ENCODE results near the gene POLR2J3. TPM values are rescaled to one million over a fixed set of nuclear protein-coding genes. Genes with fewer than 3 reads are reported as not detected.
"Not testable (repeated sequence)": the region's sequence is repeated elsewhere in the genome, so short reads cannot be mapped to it uniquely, and the experiment has no call there.

Gene POLR2J3
- polyA plus RNA-seq (ENCODE audit: insufficient read length in 3 of 3), result 10 to 100 TPM; 63.2 to 98.1 (median 98.0) TPM

- peak in 2 of 3 donors; percentile 38 to 67 for DNase-seq (ENCODE audit: low read depth in 3 of 3, low spot score in 2 of 3)
These were observed at the start of gene POLR2J3 for GRCh38 chr7:102572261-102573239. Gene POLR2J3 (minus strand): TSS chr7:102572583. CDS start chr7:102572521, 62 bp downstream.

- not testable (repeated sequence) for DNase-seq (ENCODE audit: low read depth in 3 of 3, low spot score in 2 of 3)
These were observed 45.7 kb upstream of the POLR2J3 start for GRCh38 chr7:102618122-102618521.

GRCh38 chr7:102616507-102617125 lies 44.2 kb upstream of the POLR2J3 start, which contains the start of gene RASA4:
Gene RASA4 (minus strand): TSS chr7:102616756. CDS start chr7:102616689, 67 bp downstream.
- not testable (repeated sequence) for DNase-seq (ENCODE audit: low read depth in 3 of 3, low spot score in 2 of 3)

- DNase-seq (ENCODE audit: low read depth in 3 of 3, low spot score in 2 of 3), result not testable (repeated sequence)
These were observed 43.5 kb upstream of the POLR2J3 start for GRCh38 chr7:102615930-102616329.

DNA sequence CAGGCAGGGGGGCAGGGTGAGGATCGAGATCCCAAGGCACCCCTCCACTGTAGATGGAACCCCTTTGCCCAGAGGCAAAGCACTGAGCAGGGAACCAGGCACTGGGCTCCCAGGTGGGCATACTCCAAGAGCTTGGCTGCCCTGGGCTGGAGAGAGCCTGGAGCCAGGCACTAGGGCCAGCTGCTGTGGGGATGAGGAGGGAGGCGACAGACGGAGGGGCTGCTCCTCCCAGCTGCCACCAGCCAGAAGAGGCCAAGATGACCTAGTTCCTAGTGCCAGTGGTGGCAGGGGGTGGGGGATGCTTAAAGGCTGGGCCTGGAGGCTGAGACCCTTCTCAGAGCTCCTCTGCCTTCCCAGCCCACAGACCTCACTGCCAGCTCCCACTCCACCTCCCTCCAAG lies 42.5 kb upstream of the POLR2J3 start:
- not testable (repeated sequence) for DNase-seq (ENCODE audit: low read depth in 3 of 3, low spot score in 2 of 3)

GRCh38 chr7:102614346-102614697 lies 41.9 kb upstream of the POLR2J3 start:
- not testable (repeated sequence) for DNase-seq (ENCODE audit: low read depth in 3 of 3, low spot score in 2 of 3)

DNA sequence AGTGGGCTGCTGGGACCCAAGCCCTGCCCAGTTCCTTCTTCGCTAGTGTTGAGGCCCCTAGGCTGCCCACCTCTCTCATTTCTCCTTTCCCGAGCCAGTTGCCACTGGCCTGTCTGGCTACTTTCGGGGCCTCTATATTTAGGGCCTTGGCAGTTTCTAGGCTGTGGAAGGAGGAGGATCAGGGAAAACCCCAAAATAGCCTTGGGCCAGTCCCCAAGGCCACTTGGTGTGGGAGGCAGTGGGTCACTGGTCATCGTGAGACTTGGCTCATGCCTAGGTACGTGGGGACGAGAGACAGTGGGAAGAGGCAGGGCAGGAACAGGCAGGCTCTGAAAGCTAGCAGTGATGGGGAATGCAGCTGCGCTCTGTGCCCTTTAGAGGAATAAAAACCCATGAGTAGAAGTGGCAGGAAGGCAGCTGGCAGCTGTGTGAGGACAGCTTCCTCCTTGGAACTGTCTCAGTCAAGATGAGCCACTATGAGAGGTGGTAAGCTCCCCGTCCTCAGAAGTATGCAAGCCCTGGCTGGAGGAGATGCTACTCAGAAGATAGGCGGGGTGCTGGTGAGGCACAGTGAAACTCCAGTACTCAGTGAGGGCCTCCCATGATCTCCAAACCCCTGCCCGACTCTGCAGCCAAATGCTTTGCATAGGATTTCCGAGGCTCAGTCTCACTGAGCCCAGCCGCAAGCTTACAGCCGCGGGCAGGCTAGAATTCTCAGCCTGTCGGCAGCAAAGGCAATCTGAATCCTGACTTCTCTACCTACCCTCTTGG lies 41.4 kb upstream of the POLR2J3 start:
- DNase-seq (ENCODE audit: low read depth in 3 of 3, low spot score in 2 of 3), result not testable (repeated sequence)

DNA sequence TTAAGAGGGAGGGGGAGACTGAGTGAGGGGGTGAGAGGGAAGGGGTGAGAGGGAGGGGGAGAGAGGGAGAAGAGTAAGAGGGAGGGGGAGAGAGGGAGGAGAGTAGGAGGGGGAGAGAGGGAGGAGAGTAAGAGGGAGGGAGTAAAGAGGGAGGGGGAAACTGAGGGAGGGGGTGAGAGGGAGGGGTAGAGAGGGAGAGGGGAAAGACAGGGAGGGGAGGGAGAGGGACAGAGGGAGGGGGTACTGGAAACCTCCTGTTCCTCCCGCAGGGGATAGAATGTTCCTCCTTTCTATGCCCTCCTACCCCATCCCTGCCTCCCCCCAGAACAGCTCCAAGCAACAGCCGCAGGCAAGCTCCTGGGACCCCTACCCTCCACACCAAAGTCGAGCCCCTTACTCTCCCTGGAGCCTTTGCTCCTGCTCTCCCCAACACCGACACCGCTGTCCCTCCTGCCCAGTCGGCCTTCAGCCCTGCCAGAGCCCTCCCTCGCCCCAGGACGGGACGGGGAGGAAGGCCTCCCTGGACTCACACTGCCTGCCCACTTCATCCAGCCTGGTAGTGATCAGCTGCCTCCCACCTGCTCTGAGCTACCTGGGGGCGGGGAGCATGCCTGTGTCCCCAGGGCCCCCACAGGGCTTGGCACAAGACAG lies 39.4 kb upstream of the POLR2J3 start:
- not testable (repeated sequence) for DNase-seq (ENCODE audit: low read depth in 3 of 3, low spot score in 2 of 3)

DNA sequence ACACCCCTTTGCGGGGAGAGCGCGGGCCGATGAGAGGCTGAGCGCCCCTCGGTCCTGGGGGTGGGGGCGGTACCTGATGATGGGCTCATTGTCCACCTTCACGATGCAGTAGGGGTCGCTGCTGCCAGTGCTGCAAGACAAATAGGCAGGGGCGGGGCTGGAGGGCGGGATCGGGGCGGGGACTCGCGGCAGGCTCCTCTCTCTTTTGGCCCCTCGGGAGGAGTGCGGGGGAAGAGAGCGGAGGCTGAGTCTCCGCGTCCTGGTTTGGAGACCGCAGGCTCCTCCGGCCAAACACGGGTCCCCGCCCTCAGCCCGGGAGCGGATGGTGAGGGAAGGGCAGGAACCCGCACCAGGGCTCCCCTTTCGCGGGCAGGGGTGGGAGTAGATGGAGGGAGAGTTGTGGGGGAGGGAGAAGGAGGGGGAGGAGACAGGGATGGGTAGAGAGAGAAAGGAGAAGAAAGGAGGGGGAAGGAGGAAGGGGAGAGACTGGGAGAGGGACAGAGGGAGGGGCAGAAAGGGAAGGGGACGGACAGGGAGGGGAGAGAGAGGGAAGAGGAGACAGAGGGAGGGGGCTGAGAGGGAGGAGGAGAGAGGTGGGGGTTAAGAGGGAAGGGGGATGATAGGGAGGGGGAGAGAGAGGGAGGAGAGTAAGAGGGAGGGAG lies 38.8 kb upstream of the POLR2J3 start:
- not testable (repeated sequence) for DNase-seq (ENCODE audit: low read depth in 3 of 3, low spot score in 2 of 3)

DNA sequence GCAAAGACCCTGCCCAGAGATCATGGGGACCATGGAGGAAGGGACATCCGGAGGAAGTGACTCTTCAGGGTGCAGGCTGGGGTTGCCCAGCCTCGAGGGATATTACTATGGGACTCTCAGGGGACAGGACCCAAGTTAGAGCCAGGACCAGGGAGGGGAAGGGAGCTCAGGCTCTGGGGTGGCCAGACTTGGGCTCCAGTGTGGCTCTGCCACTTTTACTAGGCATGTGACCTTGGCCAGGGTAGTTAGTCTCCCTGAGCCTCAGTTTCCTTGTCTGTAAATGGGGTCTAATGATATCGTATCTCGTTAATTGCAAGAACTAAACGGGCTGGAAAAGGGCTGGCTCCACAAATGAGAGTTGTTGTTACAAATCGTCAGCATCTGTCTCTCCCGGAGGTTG lies 38.1 kb upstream of the POLR2J3 start:
- not testable (repeated sequence) for DNase-seq (ENCODE audit: low read depth in 3 of 3, low spot score in 2 of 3)

DNA sequence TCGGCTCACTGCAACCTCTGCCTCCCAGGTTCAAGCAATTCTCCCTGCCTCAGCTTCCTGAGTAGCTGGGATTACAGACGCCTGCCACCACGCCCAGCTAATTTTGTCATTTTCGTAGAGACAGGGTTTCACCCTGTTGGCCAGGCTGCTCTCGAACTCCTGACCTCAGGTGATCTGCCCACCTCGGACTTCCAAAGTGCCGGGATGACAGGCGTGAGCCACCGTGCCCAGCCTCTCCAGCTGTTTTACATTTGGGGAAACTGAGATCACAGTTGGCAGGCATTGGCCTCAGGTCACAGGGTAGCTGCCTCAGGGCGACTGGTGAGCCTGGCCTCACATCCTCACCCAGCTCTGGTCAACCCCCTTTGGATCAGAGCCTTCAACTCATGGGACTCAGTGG lies 37.4 kb upstream of the POLR2J3 start:
- DNase-seq (ENCODE audit: low read depth in 3 of 3, low spot score in 2 of 3), result not testable (repeated sequence)

DNA sequence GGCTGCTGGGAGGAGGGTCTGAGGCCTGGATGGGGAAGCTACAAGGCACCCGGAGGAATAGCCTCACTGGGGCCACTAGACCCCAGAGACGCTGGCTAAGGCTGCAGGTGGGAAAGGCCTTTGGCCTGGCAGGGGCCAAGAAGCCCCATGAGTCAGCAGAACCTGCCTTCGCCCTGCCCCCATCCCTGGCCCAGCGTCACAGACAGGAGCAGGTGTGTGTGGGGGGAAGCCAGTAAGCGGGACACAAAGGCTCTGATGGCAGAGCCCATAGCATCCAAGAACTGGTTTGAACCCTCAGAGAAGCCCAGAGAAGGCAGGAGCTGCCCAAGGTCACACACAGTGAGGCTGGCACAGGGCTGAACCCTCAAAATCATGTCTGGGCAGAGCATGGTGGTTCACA lies 34.5 kb upstream of the POLR2J3 start:
- not testable (repeated sequence) for DNase-seq (ENCODE audit: low read depth in 3 of 3, low spot score in 2 of 3)

DNA sequence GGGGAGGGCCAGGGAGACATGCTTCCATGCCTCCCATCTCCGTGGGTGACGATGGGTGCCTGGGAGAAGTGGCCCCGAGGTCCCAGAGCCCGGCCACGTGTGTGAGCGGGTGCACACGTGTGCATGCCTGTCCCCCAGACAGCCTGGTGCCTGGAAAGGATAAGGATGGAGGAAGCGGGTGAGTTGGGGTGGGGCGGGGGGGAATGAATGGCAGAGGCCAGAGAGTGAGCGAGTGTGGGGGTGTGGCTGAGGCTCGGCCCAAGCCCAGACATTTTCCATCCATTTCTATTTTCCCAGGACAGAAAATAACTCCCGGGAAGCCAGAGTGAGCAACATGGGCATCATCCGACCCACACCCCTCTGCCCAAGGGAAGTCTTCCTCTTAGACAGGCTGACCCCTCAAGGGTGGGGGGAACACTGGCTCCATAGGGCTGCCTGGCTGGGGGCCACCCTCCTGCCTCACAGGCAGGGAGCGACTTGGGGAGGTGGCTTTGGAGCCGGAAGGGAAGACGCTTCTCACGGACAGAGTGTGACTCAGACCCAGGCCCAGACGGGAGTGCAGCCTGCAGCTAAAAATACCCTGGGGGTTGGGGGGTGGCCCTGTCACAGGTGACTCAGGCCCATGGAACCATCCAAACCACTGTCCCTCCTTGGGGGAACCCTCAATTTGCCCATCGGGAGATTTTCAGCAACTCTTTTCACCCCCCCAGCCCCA lies 32.2 kb upstream of the POLR2J3 start:
- DNase-seq (ENCODE audit: low read depth in 3 of 3, low spot score in 2 of 3), result not testable (repeated sequence)

- DNase-seq (ENCODE audit: low read depth in 3 of 3, low spot score in 2 of 3), result not testable (repeated sequence)
These were observed 29.9 kb upstream of the POLR2J3 start for GRCh38 chr7:102602317-102602716.

DNA sequence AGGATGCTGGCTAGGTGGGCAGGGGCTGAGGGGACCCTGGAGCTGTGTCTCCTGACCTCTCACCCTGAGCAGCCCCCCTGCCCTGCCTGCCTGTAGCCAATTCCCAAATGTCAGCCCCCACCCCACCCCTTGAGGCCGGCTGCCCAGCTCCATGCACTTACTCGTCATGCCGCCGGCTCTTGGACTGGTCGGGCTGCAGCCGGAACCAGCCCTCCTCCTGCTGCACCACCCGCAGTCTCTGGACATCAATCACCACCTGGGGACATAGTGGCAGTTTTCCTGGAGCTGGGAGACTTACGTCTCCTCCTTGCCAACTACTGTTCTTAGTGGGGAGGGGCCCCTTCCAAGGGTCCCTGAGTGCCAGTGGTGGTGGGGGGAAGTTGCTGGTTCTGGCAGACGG lies 27.3 kb upstream of the POLR2J3 start:
- DNase-seq (ENCODE audit: low read depth in 3 of 3, low spot score in 2 of 3), result not testable (repeated sequence)

- DNase-seq (ENCODE audit: low read depth in 3 of 3, low spot score in 2 of 3), result not testable (repeated sequence)
These were observed 23.7 kb upstream of the POLR2J3 start for GRCh38 chr7:102596036-102596435.

DNA sequence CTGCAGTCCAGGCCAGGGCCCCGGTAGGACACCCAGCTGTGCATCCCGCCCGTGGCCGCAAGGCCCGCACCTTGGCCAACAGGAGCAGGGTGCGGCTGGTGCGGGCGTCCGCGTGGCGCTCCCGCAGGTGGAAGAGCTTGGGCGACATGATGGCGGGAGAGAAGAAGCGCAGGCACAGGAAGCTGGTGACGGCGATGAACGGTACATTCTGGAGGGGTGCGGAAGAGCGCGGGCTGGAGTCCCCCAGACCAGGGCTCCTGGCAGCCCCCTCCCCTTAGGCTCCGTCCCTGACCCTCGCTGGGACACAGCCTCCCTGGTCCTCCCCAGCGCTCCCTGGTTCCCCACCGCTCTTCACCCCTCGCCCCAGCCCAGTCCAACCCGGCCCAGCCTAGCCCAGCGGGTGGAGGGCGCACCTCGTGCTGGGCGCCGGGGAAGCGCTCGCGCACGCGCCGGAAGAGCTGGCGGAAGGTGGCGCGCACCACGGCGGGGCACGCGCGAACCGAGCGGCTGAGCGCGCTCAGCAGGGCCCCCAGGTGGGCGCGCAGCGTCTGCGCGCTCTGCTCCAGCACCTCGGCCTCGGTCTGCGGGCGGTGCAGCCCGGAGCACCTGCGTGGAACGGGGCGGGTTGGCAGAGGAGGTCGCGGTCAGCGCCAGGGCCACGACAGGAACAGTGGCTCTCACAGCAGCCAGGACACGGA lies 21.4 kb upstream of the POLR2J3 start:
- DNase-seq (ENCODE audit: low read depth in 3 of 3, low spot score in 2 of 3), result not testable (repeated sequence)

GRCh38 chr7:102592477-102593019 lies 20.2 kb upstream of the POLR2J3 start:
- not testable (repeated sequence) for DNase-seq (ENCODE audit: low read depth in 3 of 3, low spot score in 2 of 3)

All from right renal cortex interstitium (tissue), 3 donors.